Naive B cell (primary cell): ENCODE results near the gene PRKCG. TPM values are rescaled to one million over a fixed set of nuclear protein-coding genes. Genes with fewer than 3 reads are reported as not detected.
"Not testable (repeated sequence)": the region's sequence is repeated elsewhere in the genome, so short reads cannot be mapped to it uniquely, and the experiment has no call there.

Experiments
- ATAC-seq, 2 donors: fragments of 150-1000 bp; cut with Tn5 transposase; 2 replicates each; pipeline ENCODE4 v1.10.0; 2021; ENCODE audit warnings: low read depth in 2 of 2, mild to moderate bottlenecking in 2 of 2, moderate library complexity in 2 of 2
- DNase-seq: peaks from one replicate; pipeline ENCODE4 v3.0.0; 2022
- H3K27ac Mint-ChIP-seq, 6 donors: one replicate each; pipeline ENCODE4 v1.8.0; 2020 to 2022; ENCODE audit warnings: mild to moderate bottlenecking in 6 of 6, mixed read lengths in 6 of 6, moderate library complexity in 5 of 6, inconsistent platforms in 2 of 6
- H3K27me3 Mint-ChIP-seq, 3 donors: one replicate each; pipeline ENCODE4 v1.8.0; 2021 to 2022; ENCODE audit warnings: mixed read lengths in 3 of 3, mild to moderate bottlenecking in 1 of 3
- H3K36me3 Mint-ChIP-seq, 2 donors: one replicate each; pipeline ENCODE4 v1.8.0; 2020 to 2022; ENCODE audit warnings: mixed read lengths in 2 of 2, inconsistent platforms in 1 of 2, mild to moderate bottlenecking in 1 of 2
- H3K4me1 Mint-ChIP-seq, 3 donors: one replicate each; pipeline ENCODE4 v1.8.0; 2020 to 2022; ENCODE audit warnings: mixed read lengths in 3 of 3, inconsistent platforms in 1 of 3, mild to moderate bottlenecking in 1 of 3, moderate library complexity in 1 of 3
- H3K4me3 Mint-ChIP-seq, 8 donors: one replicate each; pipeline ENCODE4 v1.8.0; 2020 to 2022; ENCODE audit warnings: mild to moderate bottlenecking in 8 of 8, mixed read lengths in 8 of 8, moderate library complexity in 8 of 8, inconsistent platforms in 2 of 8
- H3K9me3 Mint-ChIP-seq, 7 donors: one replicate each; pipeline ENCODE4 v1.8.0; 2020 to 2022; ENCODE audit warnings: mixed read lengths in 7 of 7, mild to moderate bottlenecking in 5 of 7, inconsistent platforms in 2 of 7, moderate library complexity in 1 of 7
- polyA plus RNA-seq, 6 donors: library from polyadenylated mRNA; unstranded; fragments of 300-500 nt; fragmentation: Illumina TruSeq; gene quantifications; one replicate each; pipeline ENCODE4 v1.2.3, GENCODE V29; 2021; ENCODE audit warnings: low read depth in 6 of 6

Gene PRKCG
- polyA plus RNA-seq, 6 donors from 2014 or later, result 0.31 to 0.35 TPM; not detected in 4

GRCh38 chr19:53866865-53867224, 15.2 kb upstream of the PRKCG start:
- Mint-ChIP-seq H3K27me3 (peaks cover 0 to 8% (median 5%) of the 10 kb centered on the region in 3 donors), H3K27ac (peak overlapping the region; percentile 100), H3K36me3 (peaks cover 5 to 15% of the 10 kb centered on the region in 2 donors), H3K4me3 (peak overlapping the region; percentile 88 to 98 (median 95)), H3K4me1 (peaks cover 34 to 60% (median 47%) of the 10 kb centered on the region in 3 donors), H3K9me3 (no peaks in the 10 kb centered on the region)
- ATAC-seq (no peak), DNase-seq (no peak)

GRCh38 chr19:53867225-53868090, 14.5 kb upstream of the PRKCG start, which contains the start of gene MYADM:
Gene MYADM, plus strand, starts transcription at chr19:53867883. Its CDS starts 5,647 bp downstream, at chr19:53873530.
- ATAC-seq, result peak; percentile 61 to 67
- Mint-ChIP-seq H3K4me3 (peak within 1 kb of the TSS; percentile 88 to 99 (median 96)), H3K9me3 (no peaks in the 10 kb centered on the region), H3K27ac (peak within 1 kb of the TSS; percentile 100), H3K4me1 (peaks cover 34 to 62% (median 53%) of the 10 kb centered on the region in 3 donors), H3K36me3 (peaks cover 5 to 16% of the 10 kb centered on the region in 2 donors), H3K27me3 (peaks cover 0 to 8% (median 5%) of the 10 kb centered on the region in 3 donors)
- peak; percentile 100 for DNase-seq

GRCh38 chr19:53868091-53868891, 13.7 kb upstream of the PRKCG start:
- H3K9me3 Mint-ChIP-seq, result no peaks in the 10 kb centered on the region
- H3K4me1 Mint-ChIP-seq, result peaks cover 38 to 69% (median 61%) of the 10 kb centered on the region in 3 donors
- ATAC-seq (no peak), DNase-seq (no peak)
- peaks cover 0 to 8% (median under 1%) of the 10 kb centered on the region in 3 donors for H3K27me3 Mint-ChIP-seq
- H3K4me3 Mint-ChIP-seq, result peak overlapping the region; percentile 88 to 99 (median 96)
- peaks cover 5 to 16% of the 10 kb centered on the region in 2 donors for H3K36me3 Mint-ChIP-seq
- H3K27ac Mint-ChIP-seq, result peak overlapping the region; percentile 99 to 100 (median 100)

GRCh38 chr19:53868892-53869804, 12.8 kb upstream of the PRKCG start:
- Mint-ChIP-seq H3K27me3 (peaks cover 0 to 8% (median 0%) of the 10 kb centered on the region in 3 donors), H3K4me3 (peak overlapping the region; percentile 88 to 99 (median 96)), H3K4me1 (peaks cover 46 to 78% (median 70%) of the 10 kb centered on the region in 3 donors), H3K9me3 (peaks cover 0 to 1% (median 0%) of the 10 kb centered on the region in 7 donors), H3K27ac (peak overlapping the region; percentile 87 to 100 (median 98)), H3K36me3 (peaks cover 12 to 24% of the 10 kb centered on the region in 2 donors)
- ATAC-seq (peak; percentile 40 to 45), DNase-seq (peak; percentile 90)

- not testable (repeated sequence) for H3K27me3 Mint-ChIP-seq, ATAC-seq, DNase-seq, H3K9me3 Mint-ChIP-seq
- peaks cover 20 to 32% of the 10 kb centered on the region in 2 donors for H3K36me3 Mint-ChIP-seq
- peaks cover 54 to 86% (median 76%) of the 10 kb centered on the region in 3 donors for H3K4me1 Mint-ChIP-seq
- H3K4me3 Mint-ChIP-seq, result peak overlapping the region; percentile 85 to 99 (median 96)
- peak overlapping the region; percentile 96 to 100 (median 98) for H3K27ac Mint-ChIP-seq
Measured at GRCh38 chr19:53869805-53870484, 12.1 kb upstream of the PRKCG start.

- peaks cover 0 to 8% (median 0%) of the 10 kb centered on the region in 3 donors for H3K27me3 Mint-ChIP-seq
- peaks cover 21 to 34% of the 10 kb centered on the region in 2 donors for H3K36me3 Mint-ChIP-seq
- H3K27ac Mint-ChIP-seq, result peak overlapping the region; percentile 95 to 100 (median 97)
- ATAC-seq, result no peak
- H3K9me3 Mint-ChIP-seq, result peaks cover 0 to 6% (median 0%) of the 10 kb centered on the region in 7 donors
- peak; percentile 64 for DNase-seq
- peaks cover 55 to 89% (median 76%) of the 10 kb centered on the region in 3 donors for H3K4me1 Mint-ChIP-seq
- H3K4me3 Mint-ChIP-seq, result peak overlapping the region; percentile 71 to 93 (median 82)
Measured at GRCh38 chr19:53870485-53870844, 11.5 kb upstream of the PRKCG start.

GRCh38 chr19:53871454-53871853, 10.5 kb upstream of the PRKCG start:
- H3K4me1 Mint-ChIP-seq, result peaks cover 47 to 83% (median 71%) of the 10 kb centered on the region in 3 donors
- H3K36me3 Mint-ChIP-seq, result peaks cover 21 to 34% of the 10 kb centered on the region in 2 donors
- peak; percentile 9 to 10 for ATAC-seq
- H3K4me3 Mint-ChIP-seq, result peak overlapping the region; percentile 60 to 93 (median 82)
- peaks cover 0 to 6% (median 0%) of the 10 kb centered on the region in 7 donors for H3K9me3 Mint-ChIP-seq
- peak; percentile 65 for DNase-seq
- H3K27ac Mint-ChIP-seq, result peak overlapping the region; percentile 95 to 100 (median 96)
- H3K27me3 Mint-ChIP-seq, result peaks cover 0 to 8% (median 0%) of the 10 kb centered on the region in 3 donors

- peaks cover 51 to 81% (median 73%) of the 10 kb centered on the region in 3 donors for H3K4me1 Mint-ChIP-seq
- H3K4me3 Mint-ChIP-seq, result peak overlapping the region in 5 of 8 donors; percentile 29 to 85 (median 40)
- no peak for ATAC-seq
- DNase-seq, result no peak
- H3K9me3 Mint-ChIP-seq, result peaks cover 0 to 6% (median 0%) of the 10 kb centered on the region in 7 donors
- peak overlapping the region; percentile 6 to 100 (median 78) for H3K27ac Mint-ChIP-seq
- peaks cover 0 to 7% (median 0%) of the 10 kb centered on the region in 3 donors for H3K27me3 Mint-ChIP-seq
- peaks cover 21 to 31% of the 10 kb centered on the region in 2 donors for H3K36me3 Mint-ChIP-seq
Measured at GRCh38 chr19:53872762-53873161, 9.2 kb upstream of the PRKCG start.

GRCh38 chr19:53873773-53874605, 8.0 kb upstream of the PRKCG start:
- H3K4me1 Mint-ChIP-seq, result peaks cover 45 to 77% (median 69%) of the 10 kb centered on the region in 3 donors
- DNase-seq (no peak), ATAC-seq (no peak)
- peaks cover 0 to 6% (median 0%) of the 10 kb centered on the region in 7 donors for H3K9me3 Mint-ChIP-seq
- peaks cover 21 to 26% of the 10 kb centered on the region in 2 donors for H3K36me3 Mint-ChIP-seq
- H3K27me3 Mint-ChIP-seq, result no peaks in the 10 kb centered on the region
- peak overlapping the region in 6 of 8 donors; percentile 18 to 85 (median 68) for H3K4me3 Mint-ChIP-seq
- H3K27ac Mint-ChIP-seq, result peak overlapping the region; percentile 73 to 100 (median 95)

GRCh38 chr19:53874606-53874990, 7.4 kb upstream of the PRKCG start:
- H3K9me3 Mint-ChIP-seq, result peaks cover 0 to 6% (median 0%) of the 10 kb centered on the region in 7 donors
- peak overlapping the region in 5 of 6 donors; percentile 72 to 100 (median 95) for H3K27ac Mint-ChIP-seq
- ATAC-seq (no peak), DNase-seq (no peak)
- H3K4me3 Mint-ChIP-seq, result peak overlapping the region in 7 of 8 donors; percentile 18 to 78 (median 60)
- H3K27me3 Mint-ChIP-seq, result no peaks in the 10 kb centered on the region
- peaks cover 45 to 78% (median 63%) of the 10 kb centered on the region in 3 donors for H3K4me1 Mint-ChIP-seq
- H3K36me3 Mint-ChIP-seq, result peaks cover 21 to 26% of the 10 kb centered on the region in 2 donors
